DOHH2 (cell line): ENCODE data around the gene NEK11.

ENCODE experiments used
- H3F3A ChIP-seq: fragments of 200-600 bp; sonication (generic), shearing (Covaris generic); 2 replicates; pipeline ENCODE4 v1.6.0; 2016; ENCODE audit warnings: antibody characterized with exemption, mild to moderate bottlenecking; ENCODE audit not compliant: control insufficient read depth, insufficient read depth
- H3K27ac ChIP-seq: fragments of 200-600 bp; sonication (generic); 2 replicates; pipeline ENCODE4 v1.5.1; 2014; ENCODE audit warnings: low read depth, mild to moderate bottlenecking, low read length, moderate library complexity
- H3K27me3 ChIP-seq: fragments of 200-600 bp; sonication (generic); 2 replicates; pipeline ENCODE4 v1.6.1; 2014; ENCODE audit warnings: mild to moderate bottlenecking, low read length, mixed read lengths; ENCODE audit not compliant: control insufficient read depth
- H3K36me3 ChIP-seq: fragments of 200-600 bp; sonication (generic); 2 replicates; pipeline ENCODE4 v1.6.1; 2014; ENCODE audit warnings: mild to moderate bottlenecking, low read length, moderate library complexity, mixed read lengths; ENCODE audit not compliant: control insufficient read depth
- H3K4me1 ChIP-seq: fragments of 200-600 bp; sonication (generic); 2 replicates; pipeline ENCODE4 v1.6.1; 2014; ENCODE audit warnings: mild to moderate bottlenecking, low read length, mixed read lengths; ENCODE audit not compliant: control insufficient read depth
- H3K4me2 ChIP-seq: fragments of 200-600 bp; sonication (generic); 2 replicates; pipeline ENCODE4 v1.6.0; 2014; ENCODE audit warnings: mild to moderate bottlenecking, low read length, moderate library complexity
- H3K4me3 ChIP-seq: fragments of 200-600 bp; sonication (generic); 2 replicates; pipeline ENCODE4 v1.5.1; 2014; ENCODE audit warnings: mild to moderate bottlenecking, low read length, mixed read lengths
- H3K79me2 ChIP-seq: fragments of 200-600 bp; sonication (generic); 2 replicates; pipeline ENCODE4 v1.6.1; 2014; ENCODE audit warnings: mild to moderate bottlenecking, low read length, mixed read lengths; ENCODE audit not compliant: control insufficient read depth
- H3K9me2 ChIP-seq: fragments of 200-600 bp; sonication (generic); replicated peaks from 2 replicates; pipeline ENCODE4 v1.6.1; 2014; ENCODE audit warnings: mild to moderate bottlenecking, low read length, mixed read lengths; ENCODE audit not compliant: control insufficient read depth
- H3K9me3 ChIP-seq: fragments of 200-600 bp; sonication (generic); 2 replicates; pipeline ENCODE4 v1.6.1; 2014; ENCODE audit warnings: antibody characterized with exemption, low read length, mixed read lengths; ENCODE audit not compliant: control insufficient read depth, insufficient read depth
- H4K20me1 ChIP-seq: fragments of 200-600 bp; sonication (generic); 2 replicates; pipeline ENCODE4 v1.6.0; 2014; ENCODE audit warnings: low read depth, mild to moderate bottlenecking, antibody characterized with exemption, low read length, moderate library complexity; ENCODE audit not compliant: control insufficient read depth, insufficient read depth
- EZH2phosphoT487 ChIP-seq: fragments of 200-600 bp; sonication (generic); IDR thresholded peaks from 2 replicates; pipeline ENCODE4 v1.6.1; 2017; ENCODE audit warnings: borderline replicate concordance, mild to moderate bottlenecking, antibody characterized with exemption, low read length, moderate library complexity, mixed read lengths
- TF ChIP-seq, protein P1 (sequence below): fragments of 200-600 bp; sonication (generic); IDR thresholded peaks from one replicate; pipeline ENCODE4 v1.5.1; 2014; ENCODE audit warnings: antibody characterized with exemption, mild to moderate bottlenecking, low read depth, low read length; ENCODE audit not compliant: poor library complexity, severe bottlenecking

NEK11 gene

DNA sequence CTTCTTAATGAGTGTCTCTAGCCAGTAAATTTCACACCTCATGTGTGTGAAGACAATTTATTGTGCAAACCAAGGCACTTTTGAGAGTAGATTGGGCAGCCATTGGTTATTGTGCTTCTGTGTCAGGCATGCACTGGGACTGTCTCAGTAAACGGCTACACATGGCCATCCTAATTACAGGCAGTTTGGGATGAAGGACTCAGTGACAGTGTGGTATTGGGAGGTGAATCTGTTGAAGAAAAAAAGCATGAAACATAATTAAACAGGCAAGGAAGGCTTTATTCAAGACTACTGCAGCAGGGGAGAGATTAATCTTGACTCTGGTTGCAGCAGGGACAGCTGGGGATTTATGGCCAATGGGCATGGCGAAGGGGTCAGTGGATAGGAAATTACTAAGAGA lies 297.1 kb downstream of the NEK11 start:
- Histone ChIP-seq H3K4me2 (no peak overlapping the region), H3K79me2 (no peaks in the 10 kb centered on the region), H3K36me3 (no peaks in the 10 kb centered on the region), H3K9me2 (no peaks in the 10 kb centered on the region), H3K4me3 (no peak overlapping the region), H3K27me3 (no peaks in the 10 kb centered on the region), H4K20me1 (no peaks in the 10 kb centered on the region), H3K4me1 (no peaks in the 10 kb centered on the region), H3F3A (no peaks in the 10 kb centered on the region), H3K27ac (no peak overlapping the region), H3K9me3 (no peaks in the 10 kb centered on the region)
- TF ChIP-seq EZH2phosphoT487: no peak
- TF ChIP-seq, protein P1, sequence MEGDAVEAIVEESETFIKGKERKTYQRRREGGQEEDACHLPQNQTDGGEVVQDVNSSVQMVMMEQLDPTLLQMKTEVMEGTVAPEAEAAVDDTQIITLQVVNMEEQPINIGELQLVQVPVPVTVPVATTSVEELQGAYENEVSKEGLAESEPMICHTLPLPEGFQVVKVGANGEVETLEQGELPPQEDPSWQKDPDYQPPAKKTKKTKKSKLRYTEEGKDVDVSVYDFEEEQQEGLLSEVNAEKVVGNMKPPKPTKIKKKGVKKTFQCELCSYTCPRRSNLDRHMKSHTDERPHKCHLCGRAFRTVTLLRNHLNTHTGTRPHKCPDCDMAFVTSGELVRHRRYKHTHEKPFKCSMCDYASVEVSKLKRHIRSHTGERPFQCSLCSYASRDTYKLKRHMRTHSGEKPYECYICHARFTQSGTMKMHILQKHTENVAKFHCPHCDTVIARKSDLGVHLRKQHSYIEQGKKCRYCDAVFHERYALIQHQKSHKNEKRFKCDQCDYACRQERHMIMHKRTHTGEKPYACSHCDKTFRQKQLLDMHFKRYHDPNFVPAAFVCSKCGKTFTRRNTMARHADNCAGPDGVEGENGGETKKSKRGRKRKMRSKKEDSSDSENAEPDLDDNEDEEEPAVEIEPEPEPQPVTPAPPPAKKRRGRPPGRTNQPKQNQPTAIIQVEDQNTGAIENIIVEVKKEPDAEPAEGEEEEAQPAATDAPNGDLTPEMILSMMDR: no peak

GRCh38 chr3:131324923-131325322 lies 298.2 kb downstream of the NEK11 start:
- H3K9me2 ChIP-seq: no peaks in the 10 kb centered on the region
- H3K9me3 ChIP-seq: no peaks in the 10 kb centered on the region
- no peaks in the 10 kb centered on the region for H3F3A ChIP-seq
- H3K4me2 ChIP-seq: no peak overlapping the region
- H4K20me1 ChIP-seq: no peaks in the 10 kb centered on the region
- H3K36me3 ChIP-seq: no peaks in the 10 kb centered on the region
- H3K4me3 ChIP-seq: no peak overlapping the region
- H3K27me3 ChIP-seq: no peaks in the 10 kb centered on the region
- H3K27ac ChIP-seq: no peak overlapping the region
- H3K4me1 ChIP-seq: no peaks in the 10 kb centered on the region
- H3K79me2 ChIP-seq: no peaks in the 10 kb centered on the region
- TF ChIP-seq EZH2phosphoT487: no peak
- TF ChIP-seq, protein P1: no peak

DNA sequence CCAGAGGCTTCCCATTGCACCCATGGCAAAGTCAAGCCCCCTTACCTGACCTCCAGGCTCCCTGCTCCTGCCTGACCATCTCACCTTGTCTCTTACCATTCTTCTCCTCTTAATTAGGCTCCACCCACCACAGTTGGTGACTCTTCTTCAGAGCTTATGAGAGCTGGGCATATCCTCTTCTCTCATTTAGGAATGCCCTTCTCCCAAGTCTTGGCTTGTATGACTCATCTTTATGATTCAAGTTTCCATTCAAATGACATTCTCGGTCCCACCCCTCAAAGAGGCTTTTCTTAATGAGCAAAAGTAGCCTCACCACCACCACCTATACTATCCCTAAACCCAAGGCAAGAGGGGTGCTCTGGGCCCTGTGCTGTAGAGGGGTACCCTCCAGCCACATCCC lies 299.6 kb downstream of the NEK11 start:
- no peaks in the 10 kb centered on the region for H3K4me1 ChIP-seq
- no peaks in the 10 kb centered on the region for H3F3A ChIP-seq

More for the DNA sequence above, 299.6 kb downstream of the NEK11 start:
- Histone ChIP-seq H3K9me2 (no peaks in the 10 kb centered on the region), H3K27me3 (no peaks in the 10 kb centered on the region), H3K4me3 (no peak overlapping the region), H3K27ac (no peak overlapping the region), H3K4me2 (no peak overlapping the region), H3K9me3 (no peaks in the 10 kb centered on the region), H3K79me2 (no peaks in the 10 kb centered on the region), H3K36me3 (no peaks in the 10 kb centered on the region), H4K20me1 (no peaks in the 10 kb centered on the region)
- TF ChIP-seq, protein P1: no peak
- no peak for TF ChIP-seq EZH2phosphoT487
